ENCODE data around the gene EPB41L4A.

DNA sequence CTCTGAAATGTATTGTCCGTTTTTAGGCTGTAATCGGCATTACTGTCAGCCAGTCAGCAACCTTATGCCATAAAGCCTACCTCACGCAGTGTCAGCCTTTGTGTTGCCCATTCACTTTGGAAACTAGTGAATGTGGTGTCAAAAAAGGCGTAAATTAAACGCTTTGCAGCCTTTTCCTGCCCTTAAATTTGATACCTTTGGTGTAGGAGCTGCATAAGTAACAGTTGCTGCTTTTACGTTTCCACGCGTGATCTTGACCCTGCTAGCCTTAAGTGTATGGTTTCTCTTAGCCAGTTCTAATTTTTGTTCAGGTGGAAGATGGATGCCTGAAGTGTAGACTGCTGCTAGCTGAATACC lies 257.7 kb downstream of the EPB41L4A start:
- TF ChIP-seq, protein P1, sequence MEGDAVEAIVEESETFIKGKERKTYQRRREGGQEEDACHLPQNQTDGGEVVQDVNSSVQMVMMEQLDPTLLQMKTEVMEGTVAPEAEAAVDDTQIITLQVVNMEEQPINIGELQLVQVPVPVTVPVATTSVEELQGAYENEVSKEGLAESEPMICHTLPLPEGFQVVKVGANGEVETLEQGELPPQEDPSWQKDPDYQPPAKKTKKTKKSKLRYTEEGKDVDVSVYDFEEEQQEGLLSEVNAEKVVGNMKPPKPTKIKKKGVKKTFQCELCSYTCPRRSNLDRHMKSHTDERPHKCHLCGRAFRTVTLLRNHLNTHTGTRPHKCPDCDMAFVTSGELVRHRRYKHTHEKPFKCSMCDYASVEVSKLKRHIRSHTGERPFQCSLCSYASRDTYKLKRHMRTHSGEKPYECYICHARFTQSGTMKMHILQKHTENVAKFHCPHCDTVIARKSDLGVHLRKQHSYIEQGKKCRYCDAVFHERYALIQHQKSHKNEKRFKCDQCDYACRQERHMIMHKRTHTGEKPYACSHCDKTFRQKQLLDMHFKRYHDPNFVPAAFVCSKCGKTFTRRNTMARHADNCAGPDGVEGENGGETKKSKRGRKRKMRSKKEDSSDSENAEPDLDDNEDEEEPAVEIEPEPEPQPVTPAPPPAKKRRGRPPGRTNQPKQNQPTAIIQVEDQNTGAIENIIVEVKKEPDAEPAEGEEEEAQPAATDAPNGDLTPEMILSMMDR (IDR thresholded peaks at IDR 0.05), result no peak
- TF ChIP-seq POLR2A (IDR thresholded peaks at IDR 0.05) (no peak), EP300 (IDR thresholded peaks at IDR 0.05) (no peak), POLR2AphosphoS5 (IDR thresholded peaks at IDR 0.05) (no peak)

Data from stomach (tissue), 4 donors.